GM08714 (cell line): ENCODE measurements around the gene CALY.

Experiments used
- H3K4me3 ChIP-seq: fragments of 200-500 bp; sonication (Bioruptor generic); 2 replicates; pipeline ENCODE4 v1.5.1; 2014; ENCODE audit warnings: mild to moderate bottlenecking, low read length, inconsistent platforms
- ZNF274 ChIP-seq: IDR thresholded peaks from 2 replicates; pipeline ENCODE4 v1.6.1; 2012; ENCODE audit warnings: mild to moderate bottlenecking, low read depth, low read length

The CALY gene

DNA sequence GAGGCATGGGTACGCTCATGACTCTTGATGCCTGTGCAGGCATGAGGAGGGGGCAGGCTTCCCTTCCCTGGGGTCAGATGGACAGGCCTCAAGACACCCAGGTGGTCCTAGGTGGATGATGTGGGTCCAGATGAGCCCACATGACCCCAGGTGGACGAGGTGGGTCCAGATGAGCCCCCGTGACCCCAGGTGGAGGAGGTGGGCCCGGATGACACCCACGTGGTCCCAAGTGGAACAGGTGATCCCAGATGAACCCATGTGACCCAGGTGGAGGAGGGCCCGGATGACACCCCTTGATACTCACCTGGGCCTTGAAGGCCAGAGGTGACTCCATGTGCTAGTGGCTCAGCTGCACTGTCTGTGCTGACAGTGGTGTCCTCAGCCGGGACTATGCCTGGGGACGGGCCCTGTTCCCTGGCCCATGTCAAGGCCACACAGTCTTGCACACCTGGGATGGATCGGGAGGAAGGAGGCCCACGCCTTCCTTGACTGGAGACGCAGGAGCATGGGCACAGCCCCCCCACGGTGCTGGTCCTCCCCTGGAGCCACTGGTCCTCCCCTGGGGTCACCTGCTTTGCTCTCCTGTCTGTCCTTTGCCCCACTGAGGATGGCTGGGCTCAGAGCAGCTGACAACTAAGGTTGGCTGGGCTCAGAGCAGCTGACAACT is 13.7 kb upstream of the CALY start:
- no peak for TF ChIP-seq ZNF274
- no peak overlapping the region for H3K4me3 ChIP-seq

DNA sequence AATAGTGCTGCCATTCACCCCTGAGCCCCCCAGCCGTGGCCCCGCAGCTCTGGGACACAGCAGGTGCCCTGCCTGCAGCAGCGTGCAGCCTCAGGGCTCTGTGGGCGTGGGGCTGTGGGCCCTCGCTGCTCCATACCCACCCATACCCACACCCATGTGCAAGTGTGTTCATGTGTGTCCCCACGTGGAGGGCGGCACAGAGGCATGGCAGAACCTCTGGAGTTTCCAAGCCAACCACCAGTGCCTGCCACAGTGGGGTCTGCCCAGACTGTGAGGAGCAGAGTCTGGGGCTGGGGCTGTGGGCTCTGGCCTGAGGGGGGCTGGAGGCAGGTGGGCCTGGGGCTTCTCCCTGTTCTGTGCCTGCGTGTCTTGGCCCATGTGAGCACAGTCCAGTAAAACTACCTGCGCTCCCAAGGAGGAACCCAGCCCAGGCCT is 12.9 kb upstream of the CALY start:
- H3K4me3 ChIP-seq: no peak overlapping the region
- no peak for TF ChIP-seq ZNF274

DNA sequence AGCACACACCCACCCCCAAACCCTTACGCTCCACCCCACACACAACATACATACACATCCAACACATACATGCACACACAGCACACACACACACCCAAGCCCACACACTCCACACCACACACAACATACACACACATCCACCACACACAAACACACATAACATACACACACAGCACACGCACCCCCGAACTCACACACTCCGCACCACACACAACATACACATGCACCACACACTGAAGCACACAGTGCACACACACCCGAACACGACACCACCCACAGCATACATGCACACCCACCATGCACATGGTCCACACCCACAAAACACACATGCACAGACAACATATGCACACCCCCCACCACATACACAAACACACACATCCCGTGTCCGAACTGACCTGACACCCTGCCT is 12.5 kb upstream of the CALY start:
- H3K4me3 ChIP-seq: no peak overlapping the region
- no peak for TF ChIP-seq ZNF274

DNA sequence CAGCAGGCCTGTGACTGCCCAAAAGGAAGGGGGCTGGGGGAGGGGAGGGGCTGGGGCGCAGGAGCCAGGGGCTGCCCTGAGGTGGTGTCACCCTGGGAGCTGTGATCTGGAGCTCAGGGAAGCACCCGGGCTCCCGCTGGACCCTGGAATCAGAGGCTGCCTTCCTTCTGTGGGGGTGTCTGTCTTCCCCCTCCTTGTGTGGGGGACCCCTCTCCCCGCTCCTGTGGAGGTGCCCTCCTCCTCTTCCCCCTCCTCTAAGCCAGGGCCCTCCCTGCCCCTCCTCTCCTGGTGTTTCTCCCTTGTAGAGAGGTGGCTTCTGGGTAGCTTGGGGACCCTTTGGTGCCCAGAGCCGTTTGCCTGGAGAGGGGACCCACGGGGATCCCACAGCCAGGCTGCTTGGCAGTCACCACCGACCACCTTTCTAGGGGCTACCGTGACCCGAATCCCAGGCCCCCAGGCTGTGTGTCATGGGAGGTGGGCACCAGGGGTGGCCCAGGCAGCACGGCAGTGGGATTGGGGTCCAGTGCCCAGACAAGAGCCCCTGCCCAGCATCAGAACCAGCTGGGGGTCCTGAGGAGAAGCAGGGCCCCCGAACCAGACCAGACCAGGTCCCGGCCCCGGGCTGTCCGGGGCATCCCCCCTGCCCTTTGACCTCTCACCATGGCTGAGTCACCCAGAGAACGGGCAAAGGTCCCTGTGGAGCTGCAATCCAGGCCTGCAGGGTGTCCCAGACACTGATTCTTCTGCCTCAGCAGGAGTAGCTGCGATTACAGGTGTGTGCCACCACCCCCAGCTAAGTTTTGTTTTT is 11.2 kb upstream of the CALY start:
- H3K4me3 ChIP-seq: no peak overlapping the region
- no peak for TF ChIP-seq ZNF274

DNA sequence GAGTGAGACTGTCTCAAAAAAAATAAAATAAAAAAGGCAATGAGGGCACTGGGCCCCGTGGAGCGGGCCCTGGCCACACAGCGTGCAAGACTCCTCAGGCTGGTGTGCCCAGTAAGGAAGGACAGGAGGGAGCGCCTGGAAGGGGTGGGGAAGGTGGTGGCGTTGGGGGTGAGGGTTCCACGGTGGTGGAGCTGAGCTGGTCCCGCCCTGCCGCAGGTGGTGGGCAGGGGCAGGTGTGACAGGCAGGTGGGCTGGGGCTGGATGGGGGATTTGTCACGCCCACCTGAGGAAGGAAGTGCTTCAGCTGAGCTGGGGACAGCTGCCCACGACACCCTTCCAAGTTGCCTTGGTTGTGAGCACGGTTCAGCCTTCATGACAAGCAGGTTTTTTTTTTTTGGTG is 9.7 kb upstream of the CALY start:
- no peak overlapping the region for H3K4me3 ChIP-seq
- TF ChIP-seq ZNF274: no peak

DNA sequence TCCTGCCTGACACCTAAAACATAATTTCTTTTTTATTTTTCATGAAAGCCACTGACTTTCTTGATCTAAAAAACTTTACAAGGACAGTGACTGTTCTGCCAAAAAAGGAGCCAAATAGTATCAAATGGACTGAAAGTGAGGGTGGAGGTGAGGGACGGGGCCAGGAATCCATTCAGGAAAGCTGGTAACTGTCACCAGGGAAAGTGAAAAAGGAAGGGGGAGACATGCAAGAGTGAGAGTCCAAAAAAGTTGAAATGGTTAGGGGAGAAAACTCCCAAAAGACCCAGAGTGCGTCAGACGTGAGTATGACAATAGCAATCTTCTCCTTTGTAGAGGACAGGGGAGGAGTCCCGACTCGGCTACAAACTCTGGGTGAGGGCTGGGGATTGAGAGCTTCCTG is 7.5 kb upstream of the CALY start:
- TF ChIP-seq ZNF274: no peak
- H3K4me3 ChIP-seq: no peak overlapping the region

DNA sequence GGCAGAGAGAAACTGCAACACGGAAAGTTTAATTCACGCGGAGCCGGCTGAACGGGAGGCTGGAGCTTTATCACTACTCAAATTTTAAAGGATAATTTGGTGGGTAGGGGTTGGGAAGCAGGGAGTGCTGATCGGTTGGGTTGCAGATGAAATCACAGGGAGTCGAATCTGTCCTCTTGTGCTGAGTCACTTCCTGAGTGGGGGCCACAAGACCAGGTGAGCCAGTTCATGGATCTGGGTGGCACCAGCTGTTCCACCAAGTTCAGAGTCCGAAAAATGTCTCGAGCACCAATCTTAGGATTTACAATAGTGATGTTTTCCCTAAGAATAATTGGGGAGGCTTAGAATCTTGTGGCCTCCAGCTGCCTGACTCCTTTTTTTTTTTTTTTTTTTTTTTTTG is 6.9 kb upstream of the CALY start:
- no peak overlapping the region for H3K4me3 ChIP-seq
- no peak for TF ChIP-seq ZNF274

DNA sequence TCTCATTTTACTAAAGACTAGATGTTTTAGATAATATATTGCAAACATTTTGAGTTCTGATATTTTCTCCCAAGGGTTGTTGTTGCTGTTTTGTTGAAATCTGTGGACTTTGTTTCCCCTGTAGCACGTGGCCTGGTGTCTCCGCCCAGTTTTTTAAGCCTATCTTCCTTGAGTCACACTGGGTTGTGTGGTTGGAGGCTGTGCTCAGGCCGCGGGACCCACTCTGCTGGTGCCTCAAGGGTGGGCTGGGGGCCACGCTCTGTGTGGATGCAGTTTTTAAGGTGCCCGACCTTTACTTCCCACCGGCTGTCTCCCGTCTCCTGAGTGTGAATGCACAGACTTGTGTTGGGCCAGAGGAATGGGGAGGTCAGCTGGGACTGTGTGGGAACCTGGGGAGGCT is 6.2 kb upstream of the CALY start:
- TF ChIP-seq ZNF274: no peak
- H3K4me3 ChIP-seq: no peak overlapping the region

DNA sequence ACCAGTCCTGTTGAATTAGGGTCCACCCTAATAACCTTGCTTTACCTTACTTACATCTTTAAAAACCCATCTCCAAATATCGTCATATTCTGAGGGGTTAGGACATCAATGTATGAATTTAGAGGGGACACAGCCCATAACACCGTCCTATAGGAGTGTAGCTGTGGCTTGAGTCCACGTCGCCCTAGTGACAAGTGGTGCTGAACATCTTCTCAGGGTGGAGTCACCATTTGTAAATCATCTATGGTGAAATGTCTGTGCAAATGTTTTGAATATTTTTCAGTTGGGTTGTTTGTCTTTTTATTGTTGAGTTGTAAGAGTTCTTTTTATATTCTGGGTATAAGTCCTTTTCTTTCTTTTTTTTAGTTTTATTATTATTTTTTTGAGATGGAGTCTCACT is 5.3 kb upstream of the CALY start:
- TF ChIP-seq ZNF274: no peak
- H3K4me3 ChIP-seq: no peak overlapping the region

DNA sequence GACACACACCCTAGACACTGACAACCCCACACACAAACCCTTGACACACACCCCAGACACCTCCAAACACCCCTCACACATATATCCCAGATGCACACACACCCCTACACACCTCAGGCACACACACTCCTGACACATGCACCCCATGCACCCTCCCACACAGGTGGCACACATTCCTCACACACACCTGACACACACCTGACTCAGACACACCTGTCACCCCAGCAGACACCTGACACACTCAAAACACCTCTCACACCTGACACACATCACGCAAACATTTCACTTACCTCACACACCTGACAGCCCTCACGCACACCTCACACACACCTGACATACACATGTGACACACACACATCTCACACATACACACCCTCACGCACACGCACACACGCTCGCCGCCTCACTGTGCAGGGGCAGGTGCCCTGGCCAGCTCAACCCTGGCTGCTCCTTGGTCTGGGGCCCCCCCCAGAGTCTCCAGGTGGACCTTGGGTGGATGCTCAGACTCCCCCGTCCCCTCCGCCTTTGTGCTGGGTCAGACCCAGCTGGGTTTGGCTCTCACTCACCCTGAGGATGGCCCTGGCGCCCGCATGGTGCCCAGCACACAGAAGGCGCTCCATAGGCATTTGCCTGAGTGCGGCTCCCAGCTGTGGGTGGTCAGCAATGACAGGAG is 3.1 kb upstream of the CALY start:
- no peak for TF ChIP-seq ZNF274
- no peak overlapping the region for H3K4me3 ChIP-seq

DNA sequence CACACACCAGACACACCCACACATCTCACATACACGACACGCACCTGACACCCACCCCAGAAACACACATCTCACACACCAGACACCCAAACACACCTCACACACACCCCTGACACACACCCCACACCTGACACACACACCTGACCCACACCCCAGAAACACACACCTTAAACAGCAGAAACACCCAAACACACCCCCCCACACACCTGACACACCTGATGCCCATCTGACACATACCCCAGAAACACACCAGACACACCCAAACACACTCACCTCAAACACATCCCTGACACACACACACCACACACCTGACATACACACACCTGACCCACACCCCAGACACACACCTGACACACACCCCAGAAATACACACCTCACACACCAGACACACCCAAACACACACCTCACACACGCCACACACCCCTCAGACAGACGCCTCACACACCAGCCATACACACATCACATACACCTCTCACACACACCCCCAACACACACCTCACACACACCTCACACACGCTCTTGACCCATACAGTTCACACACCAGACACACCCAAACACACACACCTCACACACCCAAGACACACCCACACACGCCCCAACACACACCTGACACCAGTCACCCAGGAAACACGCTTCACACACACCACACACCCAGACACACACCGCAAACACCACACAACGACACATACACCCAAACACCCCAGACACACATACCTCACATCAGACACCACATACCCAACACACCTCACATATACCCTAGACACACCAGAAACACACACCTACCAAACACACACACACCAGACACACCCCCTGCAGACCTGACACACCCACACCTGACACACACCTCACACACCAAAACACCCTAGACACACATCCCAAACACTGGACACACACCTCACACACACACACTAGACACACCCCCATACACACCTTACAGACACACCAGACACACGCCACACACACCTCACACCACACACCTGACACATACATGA is 1.7 kb upstream of the CALY start:
- no peak for TF ChIP-seq ZNF274
- no peak overlapping the region for H3K4me3 ChIP-seq

DNA sequence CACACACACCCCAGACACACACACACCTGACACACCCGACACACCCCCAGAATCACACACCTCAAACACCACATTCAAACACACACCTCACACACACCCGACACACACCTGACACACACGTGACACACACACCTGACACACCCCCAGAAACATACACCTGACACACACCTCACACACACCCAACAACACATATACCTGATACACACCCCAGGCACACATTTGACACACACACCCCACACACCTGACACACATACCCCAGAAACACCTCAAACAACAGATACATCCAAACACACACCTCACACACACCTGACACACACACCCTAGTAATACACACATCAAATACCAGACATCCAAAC is 652 bp upstream of the CALY start:
- no peak for TF ChIP-seq ZNF274
- no peak overlapping the region for H3K4me3 ChIP-seq

DNA sequence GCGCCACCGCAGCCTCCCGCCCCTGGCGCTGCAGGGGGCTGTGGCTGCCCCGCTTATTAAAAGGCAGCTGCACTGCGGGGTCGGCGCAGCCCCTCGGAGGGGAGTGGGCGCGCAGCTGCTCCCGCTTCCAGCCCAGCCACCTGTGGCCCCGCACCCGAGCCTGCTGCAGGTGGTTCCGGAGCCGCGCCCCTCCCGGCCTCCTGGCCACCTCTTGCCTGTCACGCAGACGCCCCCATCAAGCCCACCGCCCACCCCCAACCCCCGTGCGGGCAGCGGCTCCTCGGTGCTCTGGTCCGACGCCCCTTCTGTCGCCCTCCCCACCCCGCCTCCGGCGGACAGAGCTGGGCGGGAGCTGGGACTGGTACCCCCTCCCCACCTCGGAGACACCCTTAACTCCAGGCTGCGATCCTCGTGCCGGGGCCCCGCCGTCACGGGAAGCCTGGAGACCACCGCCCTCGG is 549 bp downstream of the CALY start:
- no peak overlapping the region for H3K4me3 ChIP-seq
- TF ChIP-seq ZNF274: no peak
